Activated naive CD4-positive, alpha-beta T cell treated with anti-CD3 and anti-CD28 coated beads for 36 hours (primary cell): ENCODE data around the gene PRG2. TPM values are rescaled to one million over a fixed set of nuclear protein-coding genes. Genes with fewer than 3 reads are reported as not detected.
"Not testable (repeated sequence)": the region's sequence is repeated elsewhere in the genome, so short reads cannot be mapped to it uniquely, and the experiment has no call there.

ENCODE experiments used
- CTCF ChIA-PET: fragments of 350-600 bp; sonication (Branson Sonifier 250); formaldehyde crosslinking; loops from one replicate; lab custom pipeline; 2021; ENCODE audit warnings: antibody characterized with exemption; lab: Charles Lee
- DNase-seq: peaks from one replicate; pipeline ENCODE4 v3.0.0-alpha.2; 2020
- H3K27ac Mint-ChIP-seq: one replicate; pipeline ENCODE4 v1.8.0; 2021; ENCODE audit warnings: mild to moderate bottlenecking, mixed read lengths
- H3K27me3 Mint-ChIP-seq: one replicate; pipeline ENCODE4 v1.8.0; 2021; ENCODE audit warnings: low read depth, mixed read lengths
- H3K36me3 Mint-ChIP-seq: one replicate; pipeline ENCODE4 v1.8.0; 2021; ENCODE audit warnings: low read depth, mixed read lengths
- H3K4me1 Mint-ChIP-seq: one replicate; pipeline ENCODE4 v1.8.0; 2021; ENCODE audit warnings: low read depth, mixed read lengths
- H3K4me3 Mint-ChIP-seq: one replicate; pipeline ENCODE4 v1.8.0; 2021; ENCODE audit warnings: mild to moderate bottlenecking, moderate library complexity, mixed read lengths
- H3K9me3 Mint-ChIP-seq: one replicate; pipeline ENCODE4 v1.8.0; 2021; ENCODE audit warnings: mixed read lengths
- intact Hi-C: fragments of 100-400 bp; cut with micrococcal nuclease; formaldehyde crosslinking; loops from one replicate; pipeline ENCODE4 v1.15.1; 2023
- total RNA-seq, 2 experiments: library from RNA; stranded (reverse); gene quantifications; one replicate each; pipeline ENCODE4 v1.2.3, GENCODE V29; 2021

PRG2 gene
- total RNA-seq, 2 experiments from 2014 or later, result 1.0 TPM

DNA sequence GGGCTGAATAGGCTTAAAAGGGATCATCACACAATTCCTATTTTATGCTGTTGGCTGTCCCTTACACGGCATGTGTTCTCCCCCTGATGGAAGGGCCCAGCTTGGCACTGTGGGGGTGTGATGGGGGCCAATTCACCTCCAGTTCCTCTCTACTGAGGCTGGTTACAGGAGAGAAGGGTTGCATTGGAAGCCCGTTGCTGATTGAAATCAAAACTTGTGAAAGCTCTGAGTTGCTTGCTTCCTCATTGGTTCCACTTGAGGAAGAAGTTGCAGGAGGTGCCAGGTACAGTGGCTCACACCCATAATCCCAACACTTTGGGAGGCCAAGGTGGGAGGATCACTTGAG, 13.3 kb upstream of the PRG2 start:
- Mint-ChIP-seq H3K36me3 (peaks cover 47% of the 10 kb centered on the region), H3K4me1 (peaks cover 42% of the 10 kb centered on the region), H3K27ac (no peak overlapping the region), H3K4me3 (no peak overlapping the region), H3K27me3 (no peaks in the 10 kb centered on the region), H3K9me3 (no peaks in the 10 kb centered on the region)
- intact Hi-C loops, result no loop called here
- CTCF ChIA-PET, result interaction anchor here (1.2 kb wide), 1 partner anchor 75 kb away, joined by 3 read pairs; no protein-coding TSS in a partner anchor
- DNase-seq, result no peak

DNA sequence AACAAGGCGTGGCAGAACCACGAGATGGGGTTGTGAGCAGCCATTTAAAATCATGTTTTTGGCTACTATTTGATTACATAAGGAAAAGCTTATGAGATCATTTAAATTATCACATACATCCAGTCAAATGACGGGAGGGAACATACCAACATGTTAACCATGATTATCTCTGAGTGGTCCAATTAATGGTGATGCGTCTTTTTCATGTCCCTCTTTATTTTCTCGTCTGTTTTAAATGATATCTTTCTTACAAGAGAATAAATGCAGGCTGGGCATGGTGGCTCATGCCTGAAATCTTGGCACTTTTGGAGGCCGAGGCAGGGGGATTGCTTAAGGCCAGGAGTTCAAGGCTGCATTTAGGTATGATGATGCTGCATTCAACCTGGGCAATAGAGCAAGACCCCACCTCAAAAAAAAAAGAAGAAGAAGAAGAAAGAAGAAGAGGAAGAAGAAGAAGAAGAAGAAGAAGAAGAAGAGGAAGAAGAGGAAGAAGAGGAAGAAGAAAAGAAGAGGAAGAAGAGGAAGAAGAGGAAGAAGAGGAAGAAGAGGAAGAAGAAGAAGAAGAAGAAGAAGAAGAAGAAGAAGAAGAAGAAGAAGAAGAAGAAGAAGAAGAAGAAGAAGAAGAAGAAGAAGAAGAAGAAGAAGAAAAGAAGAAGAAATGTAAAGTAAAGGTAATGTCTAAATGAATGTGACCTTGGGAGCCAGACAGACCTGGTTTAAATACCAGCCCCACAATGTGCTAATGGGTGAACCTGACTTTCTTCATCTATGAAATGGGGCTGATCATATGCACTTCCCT, 12.8 kb upstream of the PRG2 start:
- H3K27me3 Mint-ChIP-seq, DNase-seq, intact Hi-C loops, H3K4me3 Mint-ChIP-seq, H3K9me3 Mint-ChIP-seq, H3K27ac Mint-ChIP-seq: not testable (repeated sequence)
- H3K36me3 Mint-ChIP-seq, result peaks cover 43% of the 10 kb centered on the region
- CTCF ChIA-PET, result interaction anchor here (0.9 to 1.2 kb wide), 2 partner anchors 57 to 75 kb away, joined by 3 to 4 read pairs; no protein-coding TSS in a partner anchor
- H3K4me1 Mint-ChIP-seq, result peaks cover 42% of the 10 kb centered on the region

DNA sequence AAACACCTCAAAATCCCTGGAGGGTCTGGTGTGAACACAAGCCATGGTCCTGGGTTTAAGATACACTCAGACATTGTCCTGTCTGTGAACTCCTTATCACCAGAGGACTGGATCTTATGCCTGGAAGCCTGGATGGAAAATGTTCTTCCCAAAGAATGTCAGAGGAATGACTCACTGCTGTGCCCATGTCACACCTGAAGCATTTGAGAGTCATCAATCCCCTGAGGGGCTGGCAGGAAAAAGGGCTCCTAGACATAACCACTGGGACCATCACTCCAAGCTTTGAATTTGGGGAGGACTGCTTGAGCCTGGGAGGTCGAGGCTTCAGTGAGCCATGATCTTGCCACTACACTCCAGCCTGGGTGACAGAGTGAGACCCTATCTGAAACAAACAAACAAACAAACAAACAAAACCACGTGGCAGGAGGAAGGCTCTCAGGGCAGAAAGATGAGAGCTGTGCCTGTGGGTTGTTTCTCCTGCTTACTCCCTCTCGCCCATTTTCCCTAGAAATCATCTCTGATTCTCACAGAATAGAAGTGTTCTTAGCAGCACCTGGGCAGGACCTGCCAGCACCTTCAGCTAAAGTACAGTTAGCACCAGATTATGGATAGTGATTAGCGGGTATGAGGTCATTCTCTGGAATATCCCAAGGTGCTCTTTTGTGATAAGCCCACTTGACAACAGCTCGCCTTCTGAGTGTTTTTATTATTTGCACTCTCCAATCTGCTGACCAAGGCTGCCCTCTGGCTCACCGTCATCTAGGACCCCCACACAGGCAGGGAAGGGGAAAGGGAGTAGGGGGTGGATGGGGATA, 11.9 kb upstream of the PRG2 start:
- Mint-ChIP-seq H3K27me3 (no peaks in the 10 kb centered on the region), H3K9me3 (no peaks in the 10 kb centered on the region), H3K4me1 (peaks cover 34% of the 10 kb centered on the region), H3K27ac (no peak overlapping the region), H3K4me3 (no peak overlapping the region), H3K36me3 (peaks cover 35% of the 10 kb centered on the region)
- CTCF ChIA-PET, result interaction anchor here (0.9 kb wide), 1 partner anchor 56 kb away, joined by 4 read pairs; no protein-coding TSS in a partner anchor
- DNase-seq, result no peak
- intact Hi-C loops, result no loop called here

DNA sequence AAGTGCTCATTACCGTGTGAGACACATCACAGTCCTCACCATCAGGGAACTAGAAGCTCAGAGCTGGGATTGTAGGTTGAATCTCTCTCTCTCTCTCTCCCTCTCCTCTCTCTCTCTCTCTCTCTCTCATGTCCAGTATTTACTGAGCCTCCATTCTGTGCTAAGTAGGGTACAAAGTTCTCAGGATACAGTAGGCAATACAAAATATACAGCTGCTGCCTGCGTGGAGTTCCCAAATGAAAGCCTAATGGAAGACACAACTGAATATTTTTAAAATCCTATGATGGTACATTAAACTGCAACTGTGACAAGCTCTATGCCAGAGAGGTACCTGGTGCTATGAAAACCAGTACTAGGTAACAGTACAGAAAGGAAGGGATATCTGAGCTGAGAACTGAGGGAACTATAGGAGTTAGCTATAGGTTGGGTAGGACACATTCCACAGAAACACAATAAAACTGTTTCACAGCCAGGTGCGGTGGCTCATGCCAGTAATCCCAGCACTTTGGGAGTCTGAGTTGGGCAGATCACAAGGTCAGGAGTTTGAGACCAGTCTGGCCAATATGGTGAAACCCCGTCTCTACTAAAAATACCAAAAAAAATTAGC, 9.6 kb upstream of the PRG2 start:
- peaks cover 12% of the 10 kb centered on the region for H3K4me1 Mint-ChIP-seq
- H3K36me3 Mint-ChIP-seq, result peaks cover 14% of the 10 kb centered on the region
- H3K27me3 Mint-ChIP-seq, result no peaks in the 10 kb centered on the region
- CTCF ChIA-PET, result interaction anchor here (0.6 to 1.3 kb wide), 4 partner anchors 19 to 58 kb away, joined by 3 to 5 read pairs (median 3); no protein-coding TSS in a partner anchor
- H3K9me3 Mint-ChIP-seq, result no peaks in the 10 kb centered on the region
- intact Hi-C loops, result no loop called here
- H3K27ac Mint-ChIP-seq, result no peak overlapping the region
- DNase-seq, result no peak
- no peak overlapping the region for H3K4me3 Mint-ChIP-seq

DNA sequence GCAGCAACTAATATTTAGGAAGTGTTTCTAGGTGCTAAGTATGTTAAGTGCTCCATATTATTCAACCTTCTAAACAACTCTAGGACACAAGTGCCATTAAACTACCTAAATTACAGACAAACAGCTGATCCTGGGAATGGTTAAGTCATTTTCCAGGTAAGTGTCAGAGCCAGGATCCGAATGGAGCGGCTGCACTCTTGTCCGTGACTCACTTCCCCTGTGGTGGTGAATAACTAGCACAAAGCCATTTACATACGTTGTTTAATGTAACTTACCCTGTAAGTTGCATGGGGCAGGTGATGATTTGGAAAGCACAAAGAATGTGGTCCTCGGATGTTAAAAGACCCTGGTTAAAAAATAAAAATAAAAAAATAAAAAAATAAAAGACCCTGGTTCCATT, 8.8 kb upstream of the PRG2 start:
- Mint-ChIP-seq H3K36me3 (peaks cover 7% of the 10 kb centered on the region), H3K27ac (no peak overlapping the region), H3K4me3 (no peak overlapping the region), H3K27me3 (no peaks in the 10 kb centered on the region), H3K9me3 (no peaks in the 10 kb centered on the region), H3K4me1 (peaks cover 4% of the 10 kb centered on the region)
- intact Hi-C loops, result no loop called here
- CTCF ChIA-PET, result interaction anchor here (1.0 to 1.3 kb wide), 2 partner anchors 20 to 59 kb away, joined by 3 to 5 read pairs; no protein-coding TSS in a partner anchor
- no peak for DNase-seq

DNA sequence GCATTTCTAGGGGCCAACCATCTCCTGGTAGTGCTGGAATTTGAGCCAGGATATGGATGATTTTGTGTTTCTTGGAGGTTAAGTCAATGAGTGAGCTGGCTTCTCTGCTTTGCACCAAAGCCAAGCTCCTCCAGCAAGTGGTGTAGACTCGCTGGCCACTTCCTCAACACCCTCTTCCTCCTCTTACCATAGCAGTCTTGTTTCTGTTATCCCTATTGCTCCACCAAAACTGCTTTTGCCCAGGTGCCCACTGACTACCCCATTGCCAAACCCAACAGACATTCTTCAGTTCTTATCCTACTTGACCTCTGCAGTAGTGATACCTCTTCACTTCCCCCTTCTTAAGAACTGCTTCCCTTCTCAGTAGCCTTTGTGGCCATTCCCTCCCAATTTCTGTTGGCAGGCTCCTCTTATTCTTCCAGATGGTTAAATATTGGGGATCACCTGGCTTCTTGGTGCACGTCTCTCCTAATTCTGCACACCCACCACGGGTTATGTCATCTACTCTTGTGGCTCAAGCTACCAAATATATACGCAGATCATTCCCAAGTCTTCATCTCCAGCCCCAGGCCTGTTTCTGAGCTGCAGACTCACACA, 7.0 kb upstream of the PRG2 start:
- Mint-ChIP-seq H3K27me3 (no peaks in the 10 kb centered on the region), H3K9me3 (no peaks in the 10 kb centered on the region), H3K36me3 (no peaks in the 10 kb centered on the region), H3K27ac (no peak overlapping the region), H3K4me1 (no peaks in the 10 kb centered on the region), H3K4me3 (no peak overlapping the region)
- no peak for DNase-seq
- intact Hi-C loops, result no loop called here
- CTCF ChIA-PET, result no interaction called here

DNA sequence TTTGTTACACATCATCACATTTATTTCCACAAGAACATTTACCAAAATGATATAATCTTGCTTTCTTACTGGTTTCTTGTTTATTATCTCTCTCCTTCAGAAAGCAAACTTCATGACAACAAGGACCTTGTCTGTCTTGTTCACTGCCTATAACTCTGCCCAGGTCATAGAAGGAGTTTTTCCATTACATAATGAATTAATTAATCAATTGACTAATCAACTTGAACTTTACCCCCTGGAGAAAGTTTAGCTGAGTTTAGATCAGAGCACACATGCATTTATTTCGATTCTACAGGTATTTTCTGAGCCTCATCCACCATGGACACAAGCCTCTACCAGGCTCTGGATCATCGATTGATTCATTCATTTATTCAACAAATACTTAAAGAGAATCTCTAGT, 6.3 kb upstream of the PRG2 start:
- CTCF ChIA-PET, result no interaction called here

DNA sequence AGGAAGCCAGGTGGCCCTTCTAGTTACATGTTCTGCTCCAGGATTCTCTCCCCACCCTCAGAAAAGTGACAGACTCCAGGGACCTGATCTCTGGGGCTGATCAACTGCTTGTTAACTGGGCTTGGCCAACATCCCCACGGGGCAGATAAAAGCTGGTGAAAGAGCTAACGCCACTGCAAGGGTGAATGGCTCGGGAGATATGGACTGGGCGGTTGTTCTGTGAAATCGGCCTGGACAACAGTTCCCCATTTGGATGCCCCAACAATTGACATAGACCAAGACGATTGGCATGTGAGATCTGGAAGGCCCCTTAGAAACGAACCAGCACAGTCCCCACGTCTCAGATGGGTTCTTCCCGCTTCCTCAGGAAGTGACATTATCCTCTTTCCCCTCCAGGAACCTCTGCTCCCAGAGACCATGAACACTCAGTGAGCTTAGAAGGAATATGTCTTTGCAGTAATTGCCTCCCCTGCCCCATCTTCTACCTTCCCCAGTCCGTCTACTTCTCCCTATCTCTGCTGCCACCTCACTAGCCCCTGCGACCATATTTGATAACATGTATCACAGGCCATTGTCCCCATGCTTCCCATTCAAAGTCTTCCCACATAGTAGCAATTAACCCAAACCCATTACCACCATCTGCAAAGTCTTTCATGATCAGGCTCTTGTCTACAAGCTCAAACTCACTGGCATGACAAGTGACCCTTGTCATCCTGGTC, 5.6 kb upstream of the PRG2 start:
- DNase-seq, result no peak
- CTCF ChIA-PET, result no interaction called here
- Mint-ChIP-seq H3K4me1 (no peaks in the 10 kb centered on the region), H3K36me3 (no peaks in the 10 kb centered on the region), H3K9me3 (no peaks in the 10 kb centered on the region), H3K27me3 (no peaks in the 10 kb centered on the region), H3K4me3 (no peak overlapping the region), H3K27ac (no peak overlapping the region)
- intact Hi-C loops, result no loop called here

More for the DNA sequence above, 6.3 kb upstream of the PRG2 start:
- no peak for DNase-seq
- Mint-ChIP-seq H3K27me3 (no peaks in the 10 kb centered on the region), H3K9me3 (no peaks in the 10 kb centered on the region), H3K27ac (no peak overlapping the region), H3K36me3 (no peaks in the 10 kb centered on the region), H3K4me3 (no peak overlapping the region), H3K4me1 (no peaks in the 10 kb centered on the region)
- intact Hi-C loops, result no loop called here

DNA sequence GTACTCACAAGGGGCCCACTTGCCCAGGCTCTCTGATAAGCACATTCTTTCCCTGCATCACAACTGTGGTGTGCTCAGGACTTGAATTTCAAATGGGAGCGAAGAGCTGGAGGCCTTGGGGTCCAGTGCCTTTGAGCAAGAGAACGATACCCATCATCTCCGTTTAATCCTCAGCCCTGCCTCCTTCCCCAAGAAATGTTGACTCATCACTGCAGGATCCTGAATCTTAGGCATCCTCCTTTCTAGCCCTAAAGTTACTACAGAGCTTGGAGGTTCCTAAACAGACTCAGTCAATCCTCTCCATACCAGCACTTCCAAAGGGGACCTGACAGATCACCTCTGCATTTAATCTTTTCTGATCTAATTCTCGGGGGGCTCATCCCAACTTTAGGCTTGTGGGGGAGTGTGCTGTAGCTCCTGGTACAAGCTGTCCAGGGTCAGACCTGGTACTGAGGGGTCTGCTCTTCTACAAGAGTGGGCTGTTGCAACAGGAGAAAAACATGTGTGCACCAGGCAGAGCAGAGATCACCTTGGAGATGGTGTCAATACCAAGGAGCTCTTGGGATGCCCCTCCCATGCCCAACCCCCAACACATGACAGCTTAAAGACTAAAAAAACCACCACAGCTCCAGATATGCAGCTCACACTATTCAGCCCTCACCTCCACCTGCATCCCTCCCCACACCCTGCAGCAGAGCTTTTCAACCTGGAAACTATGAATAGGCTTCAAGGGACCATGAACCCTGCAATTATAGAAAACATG, 3.9 kb upstream of the PRG2 start:
- H3K4me3 Mint-ChIP-seq, result no peak overlapping the region
- DNase-seq, result no peak
- H3K36me3 Mint-ChIP-seq, result no peaks in the 10 kb centered on the region
- no peaks in the 10 kb centered on the region for H3K27me3 Mint-ChIP-seq
- no peak overlapping the region for H3K27ac Mint-ChIP-seq
- intact Hi-C loops, result no loop called here
- no peaks in the 10 kb centered on the region for H3K9me3 Mint-ChIP-seq
- CTCF ChIA-PET, result interaction anchor here (0.9 to 1.0 kb wide), 2 partner anchors 12 to 51 kb away, joined by 3 read pairs; no protein-coding TSS in a partner anchor
- H3K4me1 Mint-ChIP-seq, result no peaks in the 10 kb centered on the region

DNA sequence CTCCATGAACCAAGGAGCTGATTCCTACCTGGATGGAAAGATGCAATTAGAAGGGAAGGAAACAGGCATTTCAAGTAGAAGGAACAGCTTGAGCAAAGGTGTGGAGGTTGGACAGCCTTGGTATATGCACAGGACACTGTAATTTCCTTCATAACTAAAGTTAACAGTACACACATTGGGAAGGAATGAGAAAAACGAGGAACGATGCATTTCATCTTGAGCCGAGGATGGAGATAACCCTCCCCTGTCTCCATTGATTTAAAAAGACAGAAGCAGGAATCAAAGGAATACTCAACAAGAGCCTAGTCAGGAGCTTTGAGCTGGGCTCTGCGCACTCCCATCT, 2.3 kb upstream of the PRG2 start:
- intact Hi-C loops, result no loop called here
- H3K4me3 Mint-ChIP-seq, result no peak overlapping the region
- no peak overlapping the region for H3K27ac Mint-ChIP-seq
- no peak for DNase-seq
- no peaks in the 10 kb centered on the region for H3K27me3 Mint-ChIP-seq
- CTCF ChIA-PET, result interaction anchor here (0.6 to 0.9 kb wide), 3 partner anchors 43 to 142 kb away, joined by 3 read pairs; no protein-coding TSS in a partner anchor
- H3K4me1 Mint-ChIP-seq, result no peaks in the 10 kb centered on the region
- peaks cover 2% of the 10 kb centered on the region for H3K36me3 Mint-ChIP-seq
- H3K9me3 Mint-ChIP-seq, result no peaks in the 10 kb centered on the region
